Measurements from ENCODE around the gene C2orf72. TPM values are rescaled to one million over a fixed set of nuclear protein-coding genes. Genes with fewer than 3 reads are reported as not detected.
A peak's percentile ranks its signal among the peaks of the same experiment; 100 is the strongest.

C2orf72 gene
- total and polyA plus RNA-seq, 2 of the 13 experiments (the other 11 are each of a cell fraction or from before 2014, with no cell fraction given) = 147 to 203 TPM

DNA sequence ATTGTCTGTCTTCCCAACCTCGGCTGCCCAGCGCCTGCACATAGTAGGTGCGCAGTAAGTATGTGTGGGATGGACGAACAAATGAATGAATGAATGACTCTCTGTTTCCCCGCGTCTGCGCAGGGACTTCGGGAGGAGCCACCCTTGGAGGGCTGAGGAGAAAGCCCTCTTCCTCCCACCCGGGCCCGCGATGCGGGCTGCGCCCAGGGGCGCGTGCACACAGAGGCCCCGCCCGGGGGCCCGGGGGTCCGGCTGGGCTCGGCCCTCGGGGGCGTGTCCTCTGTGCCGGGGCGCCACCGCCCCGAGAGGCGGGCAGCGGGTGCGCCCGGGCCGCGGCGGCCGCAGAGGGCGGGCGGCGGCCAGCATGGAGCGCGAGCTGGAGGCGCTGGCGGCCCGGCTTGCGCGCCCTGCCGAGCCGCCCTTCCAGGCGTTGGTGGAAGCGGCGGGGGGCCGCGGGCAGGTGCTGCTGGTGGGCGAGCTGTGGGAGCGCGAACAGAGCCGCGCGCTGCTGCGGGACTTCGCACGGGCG lies at the start of gene C2orf72 (continued):
- peak; percentile 76 for TF ChIP-seq ASH2L (IDR thresholded peaks at IDR 0.05; ENCODE audit: insufficient read length, low read depth, low read length)
- no peak for TF ChIP-seq RNF2 (conservative IDR thresholded peaks at IDR 0.05; ENCODE audit: low read depth)
- 0 out of 2 replicates have a peak, but pooled peaks have one; percentile 20 for TF ChIP-seq ZFP91 (CRISPR knock-in tag; IDR thresholded peaks at IDR 0.05; ENCODE audit: borderline replicate concordance)
- TF ChIP-seq MYNN (CRISPR knock-in tag; IDR thresholded peaks at IDR 0.05; ENCODE audit: low read depth) = no peak
- no peak for TF ChIP-seq SIN3B (IDR thresholded peaks at IDR 0.05; ENCODE audit: low read length)
- TF ChIP-seq, protein P1, sequence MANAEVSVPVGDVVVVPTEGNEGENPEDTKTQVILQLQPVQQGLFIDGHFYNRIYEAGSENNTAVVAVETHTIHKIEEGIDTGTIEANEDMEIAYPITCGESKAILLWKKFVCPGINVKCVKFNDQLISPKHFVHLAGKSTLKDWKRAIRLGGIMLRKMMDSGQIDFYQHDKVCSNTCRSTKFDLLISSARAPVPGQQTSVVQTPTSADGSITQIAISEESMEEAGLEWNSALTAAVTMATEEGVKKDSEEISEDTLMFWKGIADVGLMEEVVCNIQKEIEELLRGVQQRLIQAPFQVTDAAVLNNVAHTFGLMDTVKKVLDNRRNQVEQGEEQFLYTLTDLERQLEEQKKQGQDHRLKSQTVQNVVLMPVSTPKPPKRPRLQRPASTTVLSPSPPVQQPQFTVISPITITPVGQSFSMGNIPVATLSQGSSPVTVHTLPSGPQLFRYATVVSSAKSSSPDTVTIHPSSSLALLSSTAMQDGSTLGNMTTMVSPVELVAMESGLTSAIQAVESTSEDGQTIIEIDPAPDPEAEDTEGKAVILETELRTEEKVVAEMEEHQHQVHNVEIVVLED (CRISPR knock-in tag; IDR thresholded peaks at IDR 0.05; ENCODE audit: borderline replicate concordance) = no peak
- TF ChIP-seq, protein P2, sequence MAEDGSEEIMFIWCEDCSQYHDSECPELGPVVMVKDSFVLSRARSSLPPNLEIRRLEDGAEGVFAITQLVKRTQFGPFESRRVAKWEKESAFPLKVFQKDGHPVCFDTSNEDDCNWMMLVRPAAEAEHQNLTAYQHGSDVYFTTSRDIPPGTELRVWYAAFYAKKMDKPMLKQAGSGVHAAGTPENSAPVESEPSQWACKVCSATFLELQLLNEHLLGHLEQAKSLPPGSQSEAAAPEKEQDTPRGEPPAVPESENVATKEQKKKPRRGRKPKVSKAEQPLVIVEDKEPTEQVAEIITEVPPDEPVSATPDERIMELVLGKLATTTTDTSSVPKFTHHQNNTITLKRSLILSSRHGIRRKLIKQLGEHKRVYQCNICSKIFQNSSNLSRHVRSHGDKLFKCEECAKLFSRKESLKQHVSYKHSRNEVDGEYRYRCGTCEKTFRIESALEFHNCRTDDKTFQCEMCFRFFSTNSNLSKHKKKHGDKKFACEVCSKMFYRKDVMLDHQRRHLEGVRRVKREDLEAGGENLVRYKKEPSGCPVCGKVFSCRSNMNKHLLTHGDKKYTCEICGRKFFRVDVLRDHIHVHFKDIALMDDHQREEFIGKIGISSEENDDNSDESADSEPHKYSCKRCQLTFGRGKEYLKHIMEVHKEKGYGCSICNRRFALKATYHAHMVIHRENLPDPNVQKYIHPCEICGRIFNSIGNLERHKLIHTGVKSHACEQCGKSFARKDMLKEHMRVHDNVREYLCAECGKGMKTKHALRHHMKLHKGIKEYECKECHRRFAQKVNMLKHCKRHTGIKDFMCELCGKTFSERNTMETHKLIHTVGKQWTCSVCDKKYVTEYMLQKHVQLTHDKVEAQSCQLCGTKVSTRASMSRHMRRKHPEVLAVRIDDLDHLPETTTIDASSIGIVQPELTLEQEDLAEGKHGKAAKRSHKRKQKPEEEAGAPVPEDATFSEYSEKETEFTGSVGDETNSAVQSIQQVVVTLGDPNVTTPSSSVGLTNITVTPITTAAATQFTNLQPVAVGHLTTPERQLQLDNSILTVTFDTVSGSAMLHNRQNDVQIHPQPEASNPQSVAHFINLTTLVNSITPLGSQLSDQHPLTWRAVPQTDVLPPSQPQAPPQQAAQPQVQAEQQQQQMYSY (CRISPR knock-in tag; IDR thresholded peaks at IDR 0.05) = peak; percentile 50; the same call in 1 of the 2 replicates
- TF ChIP-seq SNAPC2 (CRISPR knock-in tag; IDR thresholded peaks at IDR 0.05) = no peak

Data from HepG2 (cell line).